Stimulated activated CD4-positive, alpha-beta T cell treated with anti-CD3 and anti-CD28 coated beads, Interleukin-15, amount 100 ng/mL, for 24 hours (primary cell): Measurements from ENCODE around the gene LRMDA.

Source experiments
- DNase-seq: peaks from one replicate; pipeline ENCODE4 v3.0.0-alpha.2; 2020

Gene LRMDA

GRCh38 chr10:75402486-75403143 is 28.8 kb upstream of the LRMDA start:
- DNase-seq: no peak

- no peak for DNase-seq
Observed at GRCh38 chr10:75403144-75403938, 28.1 kb upstream of the LRMDA start.

GRCh38 chr10:75403939-75404814 is 27.2 kb upstream of the LRMDA start:
- DNase-seq: no peak

- no peak for DNase-seq
Observed at GRCh38 chr10:75404815-75405597, 26.4 kb upstream of the LRMDA start.

GRCh38 chr10:75405598-75406461 is 25.6 kb upstream of the LRMDA start:
- no peak for DNase-seq

GRCh38 chr10:75406462-75407223 is 24.8 kb upstream of the LRMDA start:
- DNase-seq: no peak

- no peak for DNase-seq
Observed at GRCh38 chr10:75407224-75407712, 24.2 kb upstream of the LRMDA start.

GRCh38 chr10:75407713-75408508 is 23.5 kb upstream of the LRMDA start:
- DNase-seq: no peak

- DNase-seq: no peak
Observed at GRCh38 chr10:75408509-75408875, 22.9 kb upstream of the LRMDA start.

GRCh38 chr10:75408911-75409885 is 22.2 kb upstream of the LRMDA start:
- DNase-seq: peak; percentile 55

GRCh38 chr10:75410132-75411005 is 21.1 kb upstream of the LRMDA start:
- DNase-seq: no peak

- no peak for DNase-seq
Observed at GRCh38 chr10:75414527-75414926, 16.9 kb upstream of the LRMDA start.

GRCh38 chr10:75417522-75417927 is 13.9 kb upstream of the LRMDA start:
- no peak for DNase-seq

- no peak for DNase-seq
Observed at GRCh38 chr10:75418293-75418692, 13.1 kb upstream of the LRMDA start.

- no peak for DNase-seq
Observed at GRCh38 chr10:75418712-75419111, 12.7 kb upstream of the LRMDA start.

GRCh38 chr10:75422913-75423312 is 8.5 kb upstream of the LRMDA start:
- DNase-seq: no peak

GRCh38 chr10:75424571-75424970 is 6.9 kb upstream of the LRMDA start:
- DNase-seq: no peak
